ENCODE measurements around the gene NACC1.
"Not testable (repeated sequence)": the region's sequence is repeated elsewhere in the genome, so short reads cannot be mapped to it uniquely, and the experiment has no call there.

The NACC1 gene

DNA sequence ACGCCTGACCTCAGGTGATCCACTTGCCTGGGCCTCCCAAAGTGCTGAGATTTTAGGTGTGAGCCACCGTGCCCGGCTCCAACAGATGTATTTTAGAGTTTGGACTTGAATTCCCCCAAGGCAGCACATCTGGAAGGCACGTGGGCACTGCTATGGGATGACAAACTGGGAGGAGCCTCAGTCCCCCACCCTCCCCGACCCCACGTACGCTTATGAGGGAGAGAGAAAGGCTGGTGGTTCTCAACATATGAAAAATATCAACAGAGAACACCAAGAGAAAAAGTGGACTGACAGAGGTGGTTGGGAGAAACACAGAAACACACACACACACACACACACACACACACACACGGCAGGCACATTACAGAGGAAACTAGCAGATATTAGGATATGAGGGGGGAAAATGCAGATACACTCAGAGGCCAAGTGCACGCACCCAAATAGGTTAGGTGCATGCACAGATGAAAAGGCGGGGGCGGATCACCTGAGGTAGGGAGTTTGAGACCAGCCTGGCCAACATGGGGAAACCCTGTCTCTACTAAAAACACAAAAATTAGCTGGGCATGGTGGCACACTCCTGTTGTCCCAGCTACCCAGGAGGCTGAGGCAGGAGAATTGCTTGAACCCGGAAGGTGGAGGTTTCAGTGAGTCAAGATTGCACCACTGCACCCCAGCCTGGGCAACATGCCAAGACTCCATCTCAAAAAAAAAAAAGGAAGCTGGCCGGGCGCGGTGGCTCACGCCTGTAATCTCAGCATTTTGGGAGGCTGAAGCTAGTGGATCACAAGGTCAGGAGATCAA lies 28.9 kb downstream of the NACC1 start:
- H4K20me1 ChIP-seq (ENCODE audit: insufficient read depth, low read length, poor library complexity, severe bottlenecking): no peaks in the 10 kb centered on the region
- no peaks in the 10 kb centered on the region for H3K27me3 ChIP-seq (ENCODE audit: insufficient read depth, low read length, poor library complexity, severe bottlenecking)
- H3K36me3 ChIP-seq (ENCODE audit: insufficient read depth, low read length): no peaks in the 10 kb centered on the region
- no peaks in the 10 kb centered on the region for H3K9me2 ChIP-seq (replicated peaks; ENCODE audit: low read depth, low read length)
- H3K9ac ChIP-seq (ENCODE audit: low read depth, low read length, poor library complexity, severe bottlenecking): no peak overlapping the region
- no peak overlapping the region for H2AFZ ChIP-seq (ENCODE audit: low read length)
- H3K4me1 ChIP-seq (ENCODE audit: insufficient read depth, low read length, poor library complexity, severe bottlenecking): peaks cover 9% of the 10 kb centered on the region
- peaks cover 26% of the 10 kb centered on the region for H3K79me2 ChIP-seq (ENCODE audit: insufficient read depth, low read length)
- no peak for TF ChIP-seq CTCF (conservative IDR thresholded peaks at IDR 0.05; ENCODE audit: low read length)
- no peak for TF ChIP-seq EZH2phosphoT487 (IDR thresholded peaks at IDR 0.05; ENCODE audit: borderline replicate concordance)
- no peak overlapping the region for H3K4me3 ChIP-seq (ENCODE audit: low read length, poor library complexity, severe bottlenecking)
- no peaks in the 10 kb centered on the region for H3F3A ChIP-seq (ENCODE audit: low read depth)
- no peaks in the 10 kb centered on the region for H3K9me3 ChIP-seq (ENCODE audit: insufficient read depth, low read depth, low read length)
- H3K4me2 ChIP-seq (ENCODE audit: low read depth, low read length, poor library complexity, severe bottlenecking): no peak overlapping the region

DNA sequence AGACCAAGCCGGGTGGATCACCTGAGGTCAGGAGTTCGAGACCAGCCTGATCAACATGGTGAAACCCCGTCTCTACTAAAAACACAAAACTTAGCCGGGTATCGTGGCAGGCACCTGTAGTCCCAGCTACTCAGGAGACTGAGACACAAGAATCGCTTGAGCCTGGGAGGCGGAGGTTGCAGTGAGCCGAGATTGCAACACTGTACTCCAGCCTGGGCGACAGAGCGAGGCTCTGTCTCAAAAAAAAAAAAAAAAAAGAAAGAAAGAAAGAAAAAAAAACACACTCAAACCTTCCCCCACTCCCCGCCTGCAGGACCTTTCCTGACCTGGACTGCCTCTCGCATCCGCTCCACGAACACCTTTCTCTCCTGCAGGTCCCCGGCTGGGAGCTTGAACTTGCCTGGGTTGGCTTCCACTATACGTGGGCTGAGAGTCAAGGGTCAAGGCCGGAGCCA lies 31.1 kb downstream of the NACC1 start:
- H3K4me1 ChIP-seq (ENCODE audit: insufficient read depth, low read length, poor library complexity, severe bottlenecking); H3K9me3 ChIP-seq (ENCODE audit: insufficient read depth, low read depth, low read length); H3K36me3 ChIP-seq (ENCODE audit: insufficient read depth, low read length); H3K9me2 ChIP-seq (replicated peaks; ENCODE audit: low read depth, low read length); H3F3A ChIP-seq (ENCODE audit: low read depth): not testable (repeated sequence)
- Histone ChIP-seq H3K9ac (ENCODE audit: low read depth, low read length, poor library complexity, severe bottlenecking) (peak overlapping the region; percentile 95), H4K20me1 (ENCODE audit: insufficient read depth, low read length, poor library complexity, severe bottlenecking) (peaks cover 12% of the 10 kb centered on the region), H3K27me3 (ENCODE audit: insufficient read depth, low read length, poor library complexity, severe bottlenecking) (peaks cover 11% of the 10 kb centered on the region), H3K4me3 (ENCODE audit: low read length, poor library complexity, severe bottlenecking) (peak overlapping the region; percentile 98), H3K79me2 (ENCODE audit: insufficient read depth, low read length) (peaks cover 45% of the 10 kb centered on the region), H2AFZ (ENCODE audit: low read length) (peak overlapping the region; percentile 88; the same call in 1 of the 2 replicates), H3K4me2 (ENCODE audit: low read depth, low read length, poor library complexity, severe bottlenecking) (peak overlapping the region; percentile 85)

- peaks cover 9% of the 10 kb centered on the region for H3K4me1 ChIP-seq (ENCODE audit: insufficient read depth, low read length, poor library complexity, severe bottlenecking)
- H3K36me3 ChIP-seq (ENCODE audit: insufficient read depth, low read length): 0 out of 2 replicates have a peak, but pooled peaks cover 4% of the 10 kb centered on the region
- H3K27me3 ChIP-seq (ENCODE audit: insufficient read depth, low read length, poor library complexity, severe bottlenecking): peaks cover 13% of the 10 kb centered on the region
- H4K20me1 ChIP-seq (ENCODE audit: insufficient read depth, low read length, poor library complexity, severe bottlenecking): peaks cover 17% of the 10 kb centered on the region
- H3K9me3 ChIP-seq (ENCODE audit: insufficient read depth, low read depth, low read length): no peaks in the 10 kb centered on the region
- peaks cover 51% of the 10 kb centered on the region for H3K79me2 ChIP-seq (ENCODE audit: insufficient read depth, low read length)
- H3K4me2 ChIP-seq (ENCODE audit: low read depth, low read length, poor library complexity, severe bottlenecking): peak overlapping the region; percentile 85
- TF ChIP-seq EZH2phosphoT487 (IDR thresholded peaks at IDR 0.05; ENCODE audit: borderline replicate concordance): no peak
- no peaks in the 10 kb centered on the region for H3K9me2 ChIP-seq (replicated peaks; ENCODE audit: low read depth, low read length)
- H3K4me3 ChIP-seq (ENCODE audit: low read length, poor library complexity, severe bottlenecking): peak overlapping the region; percentile 98
- peak overlapping the region; percentile 88 for H2AFZ ChIP-seq (ENCODE audit: low read length)
- peak overlapping the region; percentile 95 for H3K9ac ChIP-seq (ENCODE audit: low read depth, low read length, poor library complexity, severe bottlenecking)
- no peaks in the 10 kb centered on the region for H3F3A ChIP-seq (ENCODE audit: low read depth)
Measured at GRCh38 chr19:13149628-13150186, 31.6 kb downstream of the NACC1 start.

DNA sequence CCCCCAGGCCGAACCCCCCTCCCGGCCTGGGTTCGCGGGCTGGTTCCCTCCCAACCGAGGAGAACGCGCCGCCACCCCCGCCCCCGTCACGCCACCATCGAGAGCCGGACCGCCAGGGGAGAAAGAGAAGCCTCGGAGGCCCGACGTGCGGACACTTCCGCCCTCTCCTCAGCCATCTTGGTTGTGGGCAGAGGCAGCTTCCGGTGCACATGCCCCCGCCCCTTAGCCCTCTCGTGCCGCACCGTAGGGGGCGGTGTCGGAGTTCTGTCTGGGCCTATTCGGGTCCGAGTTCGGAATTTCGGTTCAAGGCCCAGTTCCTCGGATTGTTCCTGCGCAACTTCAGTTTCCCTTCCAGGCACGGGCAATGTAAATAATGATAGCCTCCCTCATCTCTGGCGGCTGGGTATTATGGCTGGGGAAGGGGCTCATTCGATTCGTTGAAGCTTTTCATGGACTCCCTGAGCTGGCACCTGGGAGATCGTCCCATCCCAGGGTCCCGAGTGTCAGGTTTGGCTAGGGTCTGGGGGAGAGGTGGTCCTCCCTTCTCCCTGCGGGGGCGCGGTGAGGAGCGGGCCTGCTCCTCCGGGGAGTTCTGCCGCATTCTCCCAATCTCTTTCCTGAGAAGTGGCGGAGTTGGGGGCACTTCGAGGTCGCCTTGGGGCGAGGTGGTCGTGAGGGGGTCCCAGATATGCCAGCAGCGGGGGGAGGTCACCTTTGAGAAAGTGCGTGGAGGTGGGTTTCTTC lies 32.3 kb downstream of the NACC1 start, which contains the start of the genes IER2 and STX10:
Gene IER2, plus strand, starts transcription at position 225 of the 744 bp plus-strand sequence. CDS start 2,776 bp downstream, outside the sequence.
Gene STX10, minus strand, starts transcription at position 189 of the 744 bp plus-strand sequence. CDS start 202 bp downstream, outside the sequence.
- Histone ChIP-seq H3K4me3 (ENCODE audit: low read length, poor library complexity, severe bottlenecking) (peak within 1 kb of the TSS; percentile 98), H4K20me1 (ENCODE audit: insufficient read depth, low read length, poor library complexity, severe bottlenecking) (peaks cover 24% of the 10 kb centered on the region), H3K36me3 (ENCODE audit: insufficient read depth, low read length) (0 out of 2 replicates have a peak, but pooled peaks cover 4% of the 10 kb centered on the region), H3K4me1 (ENCODE audit: insufficient read depth, low read length, poor library complexity, severe bottlenecking) (peaks cover 13% of the 10 kb centered on the region), H3K9me3 (ENCODE audit: insufficient read depth, low read depth, low read length) (no peaks in the 10 kb centered on the region), H3F3A (ENCODE audit: low read depth) (peaks cover 4% of the 10 kb centered on the region), H3K27me3 (ENCODE audit: insufficient read depth, low read length, poor library complexity, severe bottlenecking) (peaks cover 13% of the 10 kb centered on the region), H3K9me2 (replicated peaks; ENCODE audit: low read depth, low read length) (no peaks in the 10 kb centered on the region), H2AFZ (ENCODE audit: low read length) (peak within 1 kb of the TSS; percentile 88), H3K4me2 (ENCODE audit: low read depth, low read length, poor library complexity, severe bottlenecking) (peak within 1 kb of the TSS; percentile 85), H3K79me2 (ENCODE audit: insufficient read depth, low read length) (peaks cover 57% of the 10 kb centered on the region), H3K9ac (ENCODE audit: low read depth, low read length, poor library complexity, severe bottlenecking) (peak within 1 kb of the TSS; percentile 95)
- TF ChIP-seq EZH2phosphoT487 (IDR thresholded peaks at IDR 0.05; ENCODE audit: borderline replicate concordance): no peak
- peak; percentile 63 for TF ChIP-seq CTCF (conservative IDR thresholded peaks at IDR 0.05; ENCODE audit: low read length)

Data from Loucy (cell line).